IMR-90 (cell line): Measurements from ENCODE around the gene TNIP1. TPM values are rescaled to one million over a fixed set of nuclear protein-coding genes. Genes with fewer than 3 reads are reported as not detected.
A peak's percentile ranks its signal among the peaks of the same experiment; 100 is the strongest.

ENCODE experiments used
- ATAC-seq: fragments of 200-7000 bp; cut with Tn5 transposase; 2 replicates; pipeline ENCODE4 v1.9.1; 2020; ENCODE audit warnings: low read depth, mild to moderate bottlenecking, moderate library complexity
- BruUV-seq: library from RNA; stranded (reverse); fragments of 400-500 nt; replicated peaks from 2 replicates; lab custom pipeline; 2021; lab: Mats Ljungman, UMichigan
- CTCF ChIA-PET: fragments of 300-600 bp; formaldehyde crosslinking; extraction: SDS; loops from one replicate; lab custom pipeline; 2021; ENCODE audit warnings: antibody characterized with exemption; lab: Yijun Ruan, JAX
- POLR2A ChIA-PET: fragments of 300-600 bp; sonication (Branson Sonifier 250); formaldehyde crosslinking; loops from one replicate; lab custom pipeline; 2022; ENCODE audit warnings: antibody characterized with exemption; ENCODE audit not compliant: unreplicated experiment; lab: Charles Lee
- DNase-seq: peaks from one replicate; pipeline ENCODE4 v3.0.0; 2013
- H2AFZ ChIP-seq: replicated peaks from 2 replicates; pipeline ENCODE3; 2013; ENCODE audit warnings: low read length, mild to moderate bottlenecking; ENCODE audit not compliant: poor library complexity
- H2AK5ac ChIP-seq: 2 replicates; pipeline ENCODE4 v1.6.1; 2013; ENCODE audit warnings: low read depth, low read length, inconsistent platforms
- H2AK9ac ChIP-seq: replicated peaks from 2 replicates; pipeline ENCODE3; 2013; ENCODE audit warnings: mild to moderate bottlenecking, low read depth, low read length, moderate library complexity; ENCODE audit not compliant: poor library complexity
- H2BK120ac ChIP-seq: 2 replicates; pipeline ENCODE4 v1.6.1; 2013; ENCODE audit warnings: low read depth, low read length, inconsistent platforms
- H2BK15ac ChIP-seq: 3 replicates; pipeline ENCODE4 v1.6.1; 2013; ENCODE audit warnings: low read depth, low read length, inconsistent platforms
- H2BK20ac ChIP-seq: 2 replicates; pipeline ENCODE4 v1.6.1; 2013; ENCODE audit warnings: low read depth, mild to moderate bottlenecking, inconsistent platforms, low read length, moderate library complexity
- H2BK5ac ChIP-seq: 2 replicates; pipeline ENCODE4 v1.6.1; 2013; ENCODE audit warnings: mild to moderate bottlenecking, low read depth, low read length, inconsistent platforms; ENCODE audit not compliant: poor library complexity, severe bottlenecking
- H3K14ac ChIP-seq: replicated peaks from 2 replicates; pipeline ENCODE4 v1.6.1; 2013; ENCODE audit warnings: low read depth, low read length, inconsistent platforms
- H3K18ac ChIP-seq: 2 replicates; pipeline ENCODE4 v1.6.1; 2013; ENCODE audit warnings: low read depth, low read length, control low read depth
- H3K23ac ChIP-seq: 2 replicates; pipeline ENCODE4 v1.6.1; 2013; ENCODE audit warnings: low read depth, low read length, inconsistent platforms
- H3K27ac ChIP-seq: 2 replicates; pipeline ENCODE4 v1.5.1; 2013; ENCODE audit warnings: mild to moderate bottlenecking, control low read depth, low read length; ENCODE audit not compliant: insufficient read depth
- H3K27me3 ChIP-seq: 2 replicates; pipeline ENCODE4 v1.6.1; 2013; ENCODE audit warnings: low read length; ENCODE audit not compliant: control insufficient read depth, insufficient read depth
- H3K36me3 ChIP-seq: 2 replicates; pipeline ENCODE4 v1.6.1; 2013; ENCODE audit warnings: low read length, mixed read lengths; ENCODE audit not compliant: control insufficient read depth, insufficient read depth
- H3K4ac ChIP-seq: 2 replicates; pipeline ENCODE4 v1.6.1; 2013; ENCODE audit warnings: low read depth, low read length, inconsistent platforms
- H3K4me1 ChIP-seq: 2 replicates; pipeline ENCODE4 v1.6.1; 2013; ENCODE audit warnings: low read length, mixed read lengths; ENCODE audit not compliant: control insufficient read depth, insufficient read depth
- H3K4me2 ChIP-seq: 2 replicates; pipeline ENCODE4 v1.6.1; 2013; ENCODE audit warnings: low read depth, mild to moderate bottlenecking, control low read depth, low read length, moderate library complexity
- H3K4me3 ChIP-seq: 2 replicates; pipeline ENCODE4 v1.5.1; 2013; ENCODE audit warnings: low read depth, mild to moderate bottlenecking, control low read depth, low read length, moderate library complexity; ENCODE audit not compliant: insufficient read depth
- H3K56ac ChIP-seq: 2 replicates; pipeline ENCODE4 v1.6.1; 2013; ENCODE audit warnings: low read length, inconsistent platforms; ENCODE audit not compliant: insufficient read depth; ENCODE audit errors: extremely low read depth
- H3K79me1 ChIP-seq, 2 experiments: 2 replicates each; pipeline ENCODE4 v1.6.1; 2013; ENCODE audit warnings: low read length in 2 of 2, inconsistent platforms in 1 of 2, low read depth in 1 of 2
- H3K9ac ChIP-seq: 2 replicates; pipeline ENCODE4 v1.6.1; 2013; ENCODE audit warnings: low read depth, low read length, control low read depth
- H3K9me1 ChIP-seq: 2 replicates; pipeline ENCODE4 v1.6.1; 2013; ENCODE audit warnings: low read length, inconsistent platforms; ENCODE audit not compliant: insufficient read depth
- H3K9me3 ChIP-seq: 2 replicates; pipeline ENCODE4 v1.6.1; 2013; ENCODE audit warnings: low read length; ENCODE audit not compliant: control insufficient read depth, insufficient read depth
- H4K20me1 ChIP-seq: 2 replicates; pipeline ENCODE4 v1.6.1; 2013; ENCODE audit warnings: low read length, inconsistent platforms; ENCODE audit not compliant: insufficient read depth
- H4K5ac ChIP-seq: 2 replicates; pipeline ENCODE4 v1.6.1; 2013; ENCODE audit warnings: mild to moderate bottlenecking, low read depth, low read length, control low read depth
- H4K8ac ChIP-seq, 2 experiments: 2 replicates each; pipeline ENCODE4 v1.6.1; 2013; ENCODE audit warnings: low read depth in 2 of 2, low read length in 2 of 2, control low read depth in 1 of 2, inconsistent platforms in 1 of 2
- H4K91ac ChIP-seq: 2 replicates; pipeline ENCODE4 v1.6.1; 2013; ENCODE audit warnings: low read depth, low read length, inconsistent platforms; ENCODE audit not compliant: insufficient read depth
- CTCF ChIP-seq: conservative IDR thresholded peaks from 2 replicates; pipeline ENCODE4 v1.5.1; 2012; ENCODE audit warnings: mild to moderate bottlenecking, low read depth, low read length, improper control_type of control experiment
- POLR2A ChIP-seq: IDR thresholded peaks from 2 replicates; pipeline ENCODE4 v1.6.1; 2012; ENCODE audit warnings: mild to moderate bottlenecking, low read depth, low read length
- RAD21 ChIP-seq: IDR thresholded peaks from 2 replicates; pipeline ENCODE4 v1.6.1; 2012; ENCODE audit warnings: low read length, improper control_type of control experiment
- RCOR1 ChIP-seq: IDR thresholded peaks from 2 replicates; pipeline ENCODE4 v1.6.1; 2012; ENCODE audit warnings: mild to moderate bottlenecking, low read length, improper control_type of control experiment; ENCODE audit not compliant: insufficient replicate concordance
- SMC3 ChIP-seq: fragments of 150-350 bp; IDR thresholded peaks from 2 replicates; pipeline ENCODE4 v1.6.1; 2016; ENCODE audit warnings: low read depth, mild to moderate bottlenecking, antibody characterized with exemption, low read length, moderate library complexity
- WGBS, 2 experiments: methylation state at CpG; one replicate each; pipeline versions ENCODE4 v1.1.5 to v1.1.7; 2013; ENCODE audit warnings: missing lambda C conversion rate in 2 of 2; ENCODE audit not compliant: insufficient read length in 1 of 2; ENCODE audit errors: extremely low coverage in 2 of 2; 5-methylcytosine and 5-hydroxymethylcytosine counted together
- dilution Hi-C: fragments of 300-500 bp; cut with HindIII; formaldehyde crosslinking; loops from one replicate; pipeline ENCODE4 v1.14.3; 2018; ENCODE audit warnings: low sequenced_read_pairs; ENCODE audit not compliant: unreplicated experiment
- in situ Hi-C: fragments of 300-500 bp; cut with MboI; formaldehyde crosslinking; loops from 3 replicates; pipeline ENCODE4 v1.14.3; 2019; ENCODE audit warnings: low sequenced_read_pairs, inconsistent platforms, mixed read lengths
- intact Hi-C: fragments of 100-400 bp; cut with micrococcal nuclease; formaldehyde crosslinking; loops from 2 replicates; pipeline ENCODE4 v1.10.0; 2022
- polyA plus RNA-seq, 3 experiments: library from polyadenylated mRNA; depleted of rRNA; stranded (reverse); fragments of >200 nt; gene quantifications; 2 replicates each; pipeline ENCODE4 v1.2.3, GENCODE V29; 2012; ENCODE audit warnings: low replicate concordance in 1 of 3
- total RNA-seq: library from RNA; depleted of rRNA; stranded (reverse); fragments of >200 nt; gene quantifications from 2 replicates; pipeline ENCODE4 v1.2.3, GENCODE V29; 2012
- TF ChIP-seq, protein P1 (sequence below): fragments of 150-350 bp; IDR thresholded peaks from 2 replicates; pipeline ENCODE4 v1.6.1; 2016; ENCODE audit warnings: low read depth, mild to moderate bottlenecking, low read length, moderate library complexity, borderline replicate concordance

TNIP1 gene
- total and polyA plus RNA-seq, 2 of the 4 experiments (the other 2 are of a cell fraction): 63.8 to 92.8 TPM

GRCh38 chr5:151126199-151126645 lies 45.4 kb upstream of the TNIP1 start:
- no peak overlapping the region for H3K23ac ChIP-seq
- dilution Hi-C loops (no loop called here), intact Hi-C loops (loop anchor here (1.0 to 2.0 kb wide), 3 partner anchors 31 to 113 kb away; partner anchors contain the start of gene ANXA6), in situ Hi-C loops (no loop called here)
- H2AFZ ChIP-seq: peak overlapping the region; percentile 26
- no peak overlapping the region for H3K27ac ChIP-seq
- no peak overlapping the region for H3K4me3 ChIP-seq
- H3K9ac ChIP-seq: no peak overlapping the region
- H3K27me3 ChIP-seq: no peaks in the 10 kb centered on the region
- no peak overlapping the region for H4K91ac ChIP-seq
- H3K79me1 ChIP-seq: peaks cover 6 to 63% of the 10 kb centered on the region in 2 experiments; a peak in 3 of 4 replicates
- H2BK120ac ChIP-seq: no peak overlapping the region
- H3K18ac ChIP-seq: no peak overlapping the region
- no peak overlapping the region for H3K14ac ChIP-seq
- no peak overlapping the region for H3K56ac ChIP-seq
- POLR2A ChIA-PET: no interaction called here
- H3K9me1 ChIP-seq: no peaks in the 10 kb centered on the region; the same call in 1 of the 2 replicates
- H4K8ac ChIP-seq: no peak overlapping the region
- no peak overlapping the region for H4K5ac ChIP-seq
- TF ChIP-seq, protein P1, sequence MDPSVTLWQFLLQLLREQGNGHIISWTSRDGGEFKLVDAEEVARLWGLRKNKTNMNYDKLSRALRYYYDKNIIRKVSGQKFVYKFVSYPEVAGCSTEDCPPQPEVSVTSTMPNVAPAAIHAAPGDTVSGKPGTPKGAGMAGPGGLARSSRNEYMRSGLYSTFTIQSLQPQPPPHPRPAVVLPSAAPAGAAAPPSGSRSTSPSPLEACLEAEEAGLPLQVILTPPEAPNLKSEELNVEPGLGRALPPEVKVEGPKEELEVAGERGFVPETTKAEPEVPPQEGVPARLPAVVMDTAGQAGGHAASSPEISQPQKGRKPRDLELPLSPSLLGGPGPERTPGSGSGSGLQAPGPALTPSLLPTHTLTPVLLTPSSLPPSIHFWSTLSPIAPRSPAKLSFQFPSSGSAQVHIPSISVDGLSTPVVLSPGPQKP: no peak
- TF ChIP-seq SMC3: peak; percentile 77
- peak; percentile 63 for TF ChIP-seq RAD21
- TF ChIP-seq RCOR1: no peak
- TF ChIP-seq POLR2A: no peak
- peak; percentile 63 for TF ChIP-seq CTCF
- H3K4ac ChIP-seq: no peak overlapping the region
- no TSS peak for BruUV-seq
- DNase-seq: peak; percentile 51
- H2AK9ac ChIP-seq: peak overlapping the region; percentile 60
- no peak overlapping the region for H2BK20ac ChIP-seq
- H2BK5ac ChIP-seq: peak overlapping the region; percentile 41
- no peak overlapping the region for H2BK15ac ChIP-seq
- CTCF ChIA-PET: interaction anchor here (0.8 to 2.8 kb wide), 15 partner anchors 8 to 525 kb away, joined by 3 to 13 read pairs (median 4); no protein-coding TSS in a partner anchor
- WGBS, 2 experiments: no CpG with 5 or more reads among the region's 9 CpGs
- H2AK5ac ChIP-seq: no peak overlapping the region
- peaks cover 2% of the 10 kb centered on the region; the same call in 1 of the 2 replicates for H3K4me1 ChIP-seq
- ATAC-seq: peak; percentile 79
- H3K4me2 ChIP-seq: no peak overlapping the region
- H3K9me3 ChIP-seq: no peaks in the 10 kb centered on the region
- H4K20me1 ChIP-seq: peaks cover 36% of the 10 kb centered on the region
- H3K36me3 ChIP-seq: peaks cover 84% of the 10 kb centered on the region
